Brain pericyte (primary cell): Measurements from ENCODE around the gene CALU.

Experiments used
- DNase-seq: peaks from one replicate; pipeline ENCODE4 v3.0.0-alpha.2; 2012; ENCODE audit warnings: low read depth, low spot score

Gene CALU

DNA sequence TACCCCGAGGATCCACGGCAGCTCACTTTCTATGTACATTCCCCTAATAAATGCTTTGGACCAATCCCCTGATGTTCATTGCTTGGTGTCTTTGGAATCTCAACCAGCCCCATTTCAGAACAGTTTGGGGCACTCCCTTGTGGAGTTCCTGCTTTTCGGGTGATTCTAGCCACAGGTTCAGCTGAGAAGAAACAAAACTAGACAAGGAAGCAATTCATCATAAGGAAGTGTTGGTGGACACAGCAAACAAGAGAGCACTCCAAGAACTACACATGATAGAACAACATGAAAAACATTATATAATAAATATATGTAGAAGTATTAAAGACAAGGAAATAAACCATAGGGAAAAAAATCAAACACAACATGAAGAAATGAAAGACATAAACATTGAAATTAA, 46.6 kb downstream of the CALU start:
- DNase-seq: no peak

DNA sequence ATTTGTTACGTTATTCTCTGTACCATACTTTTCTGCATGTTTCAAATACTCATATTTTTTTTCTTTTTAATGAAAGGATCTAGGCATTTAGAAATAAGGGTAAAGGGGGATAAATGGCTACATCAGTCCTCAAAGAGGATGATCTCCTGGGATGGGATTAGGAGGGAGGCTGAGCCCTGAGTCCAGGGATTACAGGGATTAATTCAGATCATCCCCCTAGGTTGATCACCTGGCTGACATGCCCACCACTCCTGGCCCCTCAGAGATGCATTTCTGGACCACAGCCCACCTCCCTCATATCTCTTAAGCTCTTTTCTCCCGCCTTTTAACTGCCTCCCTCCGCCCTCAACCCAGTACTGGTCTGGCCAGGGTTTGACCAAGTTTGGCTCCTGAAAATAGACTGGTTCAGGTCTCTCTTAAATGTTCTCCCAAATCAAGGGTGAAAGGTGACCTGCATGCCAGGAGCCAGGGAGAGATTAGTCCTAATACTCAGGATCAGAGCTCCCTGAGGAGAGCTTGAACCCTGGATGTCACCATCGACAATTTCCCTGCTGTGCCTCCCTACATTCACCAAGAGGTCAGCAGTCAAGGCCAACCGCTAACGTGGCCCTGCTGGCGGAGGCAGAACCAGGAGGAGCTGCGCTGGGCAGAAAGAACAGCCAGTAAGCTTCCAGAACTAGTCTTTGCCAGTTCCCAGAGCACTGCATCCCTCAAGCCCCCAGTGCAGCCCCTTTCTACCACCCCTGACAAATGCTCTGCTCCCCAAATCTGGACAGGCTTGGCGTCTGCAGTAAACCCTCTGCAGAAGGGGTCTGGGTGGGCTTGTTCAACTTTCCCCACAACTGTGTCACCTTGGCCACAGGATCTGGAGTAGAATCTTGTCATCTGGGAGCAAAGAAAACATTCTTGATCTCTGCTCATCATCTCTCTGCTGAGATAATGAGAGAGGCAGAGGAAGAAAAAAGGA, 49.6 kb downstream of the CALU start:
- no peak for DNase-seq

DNA sequence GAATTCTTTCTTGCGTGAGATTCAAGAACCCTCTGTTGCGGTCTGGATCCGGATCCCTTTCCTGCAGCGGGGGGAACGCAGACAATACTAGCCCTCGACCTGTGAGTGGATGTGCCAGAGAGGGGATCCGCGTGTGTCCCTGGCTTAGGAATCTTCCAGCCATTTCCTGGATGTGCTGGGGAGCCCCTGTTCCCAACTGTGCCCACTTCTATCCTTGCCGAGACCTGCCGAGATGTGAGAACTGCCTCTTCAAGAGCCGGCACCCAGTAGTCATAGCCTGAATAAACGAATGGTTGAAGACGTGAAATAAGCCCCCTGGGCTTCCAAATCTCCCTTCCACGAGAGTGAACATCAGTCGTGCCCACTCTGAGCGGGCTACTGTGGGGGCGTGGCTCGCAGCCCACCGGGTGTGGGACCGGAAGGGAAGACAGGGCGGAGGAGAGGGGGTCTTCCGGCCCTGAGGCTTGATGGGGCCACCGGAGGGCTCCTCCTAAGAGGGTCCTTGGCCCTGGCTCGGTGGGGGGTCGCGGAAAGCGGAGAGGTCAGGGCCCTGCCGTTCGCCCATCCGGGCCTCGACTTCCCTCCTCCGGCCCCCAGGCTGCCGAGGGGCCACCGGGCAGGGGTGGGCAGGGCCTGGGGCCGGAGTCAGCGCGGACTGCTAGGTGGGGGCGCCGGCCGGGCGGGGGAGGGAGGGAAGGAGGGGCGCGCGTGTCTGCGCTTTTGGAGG, 51.3 kb downstream of the CALU start:
- no peak for DNase-seq

DNA sequence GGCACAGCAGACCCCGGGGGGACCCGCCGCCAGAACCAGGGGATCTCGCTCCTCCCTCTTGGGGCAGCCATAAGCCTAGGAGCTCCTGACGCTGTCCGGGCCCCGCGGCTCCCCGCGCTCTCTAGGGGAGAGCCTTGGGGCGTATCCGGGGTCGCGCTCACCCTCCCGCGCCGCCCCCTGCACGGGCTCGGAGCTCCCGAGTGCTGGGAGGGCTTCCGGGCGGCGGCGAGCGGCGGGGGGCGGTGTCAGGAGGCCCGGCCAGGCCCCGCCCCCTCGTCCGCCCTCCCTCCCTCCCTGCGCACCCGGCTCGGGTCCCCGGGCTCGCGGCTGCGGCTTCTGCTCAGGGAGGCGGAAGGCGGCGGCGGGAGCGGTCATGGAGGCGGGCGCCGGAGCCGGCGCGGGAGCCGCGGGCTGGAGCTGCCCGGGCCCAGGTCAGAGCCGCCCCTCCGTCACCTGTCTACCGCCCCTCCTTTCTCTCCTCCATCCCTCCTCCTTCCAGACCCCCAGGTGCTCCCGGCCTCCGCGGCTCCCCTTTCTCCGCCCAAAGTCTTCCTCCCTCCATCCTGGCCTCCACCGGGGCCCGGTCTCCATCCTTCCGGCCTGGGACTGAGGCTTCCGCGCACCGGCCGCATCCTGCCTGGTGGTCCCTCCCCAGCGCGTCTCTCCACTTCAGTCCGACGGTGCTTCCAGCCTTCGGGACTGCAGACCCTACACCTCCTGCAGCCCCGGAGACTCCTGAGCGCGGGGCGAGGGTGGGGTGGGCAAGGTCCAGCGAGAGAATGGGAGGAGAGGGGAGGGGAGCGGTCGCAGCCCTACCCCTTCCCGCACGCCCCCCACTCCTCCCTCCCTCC, 52.2 kb downstream of the CALU start, which contains the start of gene CCDC136:
TSS of gene CCDC136 (plus strand) at position 848 of the 851 bp plus-strand sequence. CDS start 444 bp downstream, outside the sequence.
- DNase-seq: no peak

DNA sequence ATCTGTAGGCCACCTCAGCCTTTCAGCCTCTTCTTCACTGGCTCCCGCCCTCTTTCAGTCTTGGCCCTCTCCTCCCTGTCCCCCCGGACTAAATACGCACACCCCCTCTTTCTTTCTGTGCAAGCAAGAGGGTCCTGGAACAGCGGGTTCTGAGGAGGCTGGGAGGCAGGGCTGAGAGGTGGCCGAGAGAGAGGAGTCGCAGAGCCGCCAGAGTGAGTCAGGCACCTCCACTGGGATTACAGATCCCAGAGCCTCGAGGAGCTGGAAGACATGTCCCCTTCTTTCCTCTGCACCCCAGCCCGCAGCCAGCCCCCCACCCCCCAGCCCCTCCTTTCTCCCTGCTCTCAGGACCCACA, 52.8 kb downstream of the CALU start:
- no peak for DNase-seq

DNA sequence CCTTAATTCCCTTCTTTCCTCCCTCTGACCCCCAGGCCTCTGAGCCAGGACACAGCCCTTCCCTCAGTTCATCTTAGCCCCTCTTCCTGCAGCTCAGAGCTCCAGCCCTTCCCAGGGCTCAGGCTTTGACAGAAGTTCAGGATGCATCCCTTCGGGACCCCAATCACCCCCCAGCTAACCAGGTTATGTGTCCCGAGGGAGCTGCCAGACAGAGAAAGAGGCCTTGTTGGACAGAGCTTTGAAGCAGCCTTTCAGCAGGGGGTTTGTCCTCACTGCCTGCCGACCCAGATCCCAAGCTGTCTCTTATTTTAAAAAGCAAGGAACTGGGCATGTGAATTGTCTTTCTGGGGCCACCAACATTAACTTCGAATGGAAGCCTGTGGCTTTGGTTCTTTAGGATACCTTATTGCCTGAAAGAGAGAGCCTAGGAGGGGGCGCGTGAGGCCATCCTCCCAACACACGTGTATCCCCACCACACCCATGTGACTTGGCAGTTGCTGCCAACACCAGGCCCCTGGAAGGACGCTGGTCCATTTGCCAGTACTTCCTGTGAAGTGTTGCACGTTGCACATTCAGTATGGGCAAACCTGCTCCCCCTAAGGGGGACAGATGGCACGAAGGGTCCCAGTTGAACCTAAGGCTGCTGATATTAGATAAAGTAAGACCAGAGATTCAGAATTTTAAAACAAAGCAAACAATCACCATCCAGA, 53.5 kb downstream of the CALU start:
- no peak for DNase-seq

DNA sequence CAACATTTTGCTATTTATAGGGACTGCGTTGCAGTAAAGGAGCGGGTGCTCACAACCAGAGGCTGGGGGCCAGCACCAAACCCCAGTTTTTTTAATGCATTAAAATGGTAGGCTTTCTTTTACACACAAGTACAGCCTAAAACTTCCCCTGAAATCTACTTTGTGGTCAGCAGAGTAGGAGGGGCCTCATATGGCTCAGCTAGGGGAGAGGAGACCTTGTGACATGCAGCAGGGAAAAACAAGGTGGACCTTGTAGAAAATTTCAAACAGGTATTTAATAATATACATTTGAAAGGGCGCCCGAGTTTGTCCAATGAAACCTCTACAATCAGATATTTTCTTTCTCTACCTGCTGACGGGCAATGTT, 54.0 kb downstream of the CALU start:
- no peak for DNase-seq

DNA sequence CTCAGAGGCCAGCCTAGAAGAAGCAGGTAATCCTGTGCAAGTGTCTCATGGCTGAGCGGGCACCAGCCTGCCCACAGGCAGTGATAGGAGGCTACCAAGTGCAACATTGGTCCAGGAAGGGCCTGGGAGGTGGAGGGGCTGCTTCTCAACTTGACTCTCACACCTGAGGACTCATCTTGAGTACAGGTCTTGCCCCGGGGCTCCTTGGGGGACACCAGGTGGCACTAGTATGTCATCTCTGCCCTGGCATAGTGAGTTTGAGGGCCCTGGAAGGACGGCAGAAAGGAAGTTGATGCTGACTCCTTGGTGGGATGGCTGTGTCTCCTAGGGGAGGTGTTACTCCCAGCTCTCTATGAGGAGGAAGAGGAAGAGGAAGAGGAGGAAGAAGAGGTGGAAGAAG, 54.9 kb downstream of the CALU start:
- no peak for DNase-seq

DNA sequence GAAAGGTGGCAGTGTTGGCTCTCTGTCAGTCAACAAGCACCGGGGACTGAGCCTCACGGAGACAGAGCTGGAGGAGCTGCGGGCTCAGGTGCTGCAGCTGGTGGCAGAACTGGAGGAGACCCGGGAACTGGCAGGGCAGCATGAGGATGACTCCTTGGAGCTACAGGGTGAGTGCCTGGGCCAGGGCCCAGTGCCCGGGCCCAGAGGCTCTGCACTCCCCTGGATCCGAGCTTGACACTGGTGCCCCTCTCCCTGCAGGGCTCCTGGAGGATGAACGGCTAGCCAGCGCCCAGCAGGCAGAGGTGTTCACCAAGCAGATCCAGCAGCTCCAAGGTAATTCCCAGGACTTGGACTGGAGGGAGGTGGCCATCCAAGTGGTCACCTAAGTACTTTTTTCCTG, 55.3 kb downstream of the CALU start:
- DNase-seq: no peak

DNA sequence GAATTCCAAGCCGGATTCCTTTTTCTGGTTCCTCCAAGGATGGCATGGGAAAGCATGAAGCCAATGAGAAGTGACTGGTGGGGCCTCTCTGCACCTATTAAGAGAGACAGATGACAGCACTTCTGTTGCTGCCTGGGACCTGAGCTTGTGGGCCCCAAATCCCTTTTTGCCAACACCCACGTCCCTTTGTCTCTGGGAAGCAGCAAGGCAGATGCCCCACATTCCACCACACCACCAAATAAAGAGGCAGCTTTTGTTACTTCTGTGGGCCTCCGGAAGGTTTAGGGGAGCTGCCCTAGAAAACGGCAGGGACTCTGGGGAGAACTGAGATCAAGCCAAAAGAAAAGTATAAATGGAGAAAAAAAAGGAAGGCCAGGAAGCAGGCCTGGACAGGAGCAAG, 56.0 kb downstream of the CALU start:
- DNase-seq: no peak

DNA sequence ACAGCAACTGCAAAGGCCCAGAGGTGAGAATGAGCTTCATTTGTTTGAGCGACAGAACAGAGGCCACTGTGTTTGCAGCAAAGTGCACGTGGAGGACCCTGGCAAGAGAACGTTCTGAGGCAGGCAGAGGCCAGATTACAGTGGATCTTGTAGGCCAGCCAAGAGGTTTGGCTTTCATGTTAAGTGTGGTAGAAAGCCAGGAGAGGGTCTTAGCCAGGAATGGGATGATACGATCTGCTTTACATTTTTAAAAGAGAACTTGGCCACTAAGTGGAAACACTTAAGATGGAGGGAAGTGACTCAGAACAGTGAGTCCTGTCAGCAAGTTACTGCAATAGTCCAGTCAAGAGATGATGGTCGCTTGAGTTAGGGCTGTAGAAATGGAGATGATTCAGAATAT, 57.2 kb downstream of the CALU start:
- no peak for DNase-seq

DNA sequence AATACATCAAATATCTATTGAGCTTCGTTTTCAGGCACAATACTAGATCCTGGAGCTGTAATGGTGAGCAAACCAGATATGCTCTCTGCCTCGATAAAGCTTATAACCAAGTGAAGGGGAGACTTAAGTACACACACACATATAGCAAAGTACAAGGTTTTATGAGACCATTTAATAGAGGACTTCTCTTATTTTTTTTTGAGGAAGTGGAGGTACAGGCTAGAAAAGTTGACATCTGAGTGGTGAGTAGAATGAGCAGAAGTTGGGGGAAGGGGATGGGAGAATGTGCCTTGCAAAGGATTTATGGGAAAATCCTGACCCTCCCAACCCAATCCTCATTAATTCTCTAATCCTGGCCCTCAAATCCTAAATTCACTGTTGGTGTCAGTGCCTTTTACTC, 60.3 kb downstream of the CALU start:
- DNase-seq: no peak

DNA sequence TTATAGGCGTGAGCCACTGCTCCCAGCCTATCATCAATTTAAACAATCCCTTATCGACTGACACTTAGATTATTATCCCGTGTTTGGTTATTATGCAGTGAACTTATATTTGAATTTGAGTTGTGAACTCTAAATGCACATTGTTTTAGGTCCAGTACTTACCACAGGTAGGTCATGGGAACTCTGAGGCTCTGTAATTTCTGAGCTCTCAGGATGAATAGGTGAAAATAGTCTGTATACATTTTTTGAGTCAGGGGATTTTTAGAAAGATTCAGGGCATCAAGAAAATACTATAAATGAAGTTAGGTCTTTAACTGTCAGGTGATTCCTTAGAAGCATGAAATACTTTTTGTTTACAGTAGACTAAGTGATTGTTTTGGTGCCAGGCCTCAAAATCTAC, 61.4 kb downstream of the CALU start:
- no peak for DNase-seq

DNA sequence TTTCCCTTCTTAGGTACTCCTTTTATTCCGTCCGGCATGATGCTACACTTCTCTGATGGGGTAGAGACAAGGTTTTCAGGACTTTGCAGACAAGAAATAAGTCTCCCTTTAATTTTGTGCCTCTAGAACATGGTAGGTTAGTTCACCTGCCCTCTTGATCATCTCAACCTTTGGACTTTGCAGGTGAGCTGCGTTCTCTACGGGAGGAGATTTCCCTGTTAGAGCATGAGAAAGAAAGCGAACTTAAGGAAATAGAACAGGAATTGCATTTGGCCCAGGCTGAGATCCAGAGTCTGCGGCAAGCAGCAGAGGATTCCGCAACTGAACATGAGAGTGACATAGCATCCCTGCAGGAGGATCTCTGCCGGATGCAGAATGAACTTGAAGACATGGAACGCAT, 61.8 kb downstream of the CALU start:
- DNase-seq: no peak

DNA sequence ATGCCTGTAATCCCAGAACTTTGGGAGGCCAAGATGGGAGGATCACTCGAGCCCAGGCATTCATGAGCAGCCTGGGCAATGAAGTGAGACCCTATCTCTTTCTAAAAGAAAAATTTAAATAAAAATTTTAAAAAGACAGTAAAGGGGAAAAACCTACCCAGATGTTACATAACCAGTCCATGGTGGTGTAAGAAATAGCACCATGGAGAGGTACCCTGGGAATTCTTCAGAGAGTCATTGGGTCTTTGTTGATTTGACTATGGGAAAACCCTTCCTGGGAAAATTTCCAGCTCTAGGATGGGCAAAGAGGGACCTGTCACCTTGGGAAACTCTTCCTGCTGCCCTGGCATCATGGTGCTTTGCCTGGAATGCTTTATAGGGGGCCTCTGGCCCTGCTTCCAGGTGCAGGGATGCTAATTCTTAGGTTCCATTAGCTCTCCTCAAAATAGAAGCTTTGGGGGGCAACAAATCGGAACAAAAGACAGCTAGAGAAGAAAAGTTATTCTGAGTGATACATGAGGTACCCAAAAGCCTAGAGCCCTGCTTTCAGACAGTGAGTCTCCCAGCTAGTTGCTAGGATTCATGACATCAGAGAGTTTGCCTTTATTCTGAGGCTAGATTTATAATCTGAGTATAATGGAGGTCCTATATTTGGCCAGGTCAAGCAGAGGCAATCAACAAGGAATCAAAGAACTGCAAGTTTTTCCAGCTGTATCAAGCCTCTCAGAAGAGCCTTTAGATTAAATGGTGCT, 62.7 kb downstream of the CALU start:
- no peak for DNase-seq

DNA sequence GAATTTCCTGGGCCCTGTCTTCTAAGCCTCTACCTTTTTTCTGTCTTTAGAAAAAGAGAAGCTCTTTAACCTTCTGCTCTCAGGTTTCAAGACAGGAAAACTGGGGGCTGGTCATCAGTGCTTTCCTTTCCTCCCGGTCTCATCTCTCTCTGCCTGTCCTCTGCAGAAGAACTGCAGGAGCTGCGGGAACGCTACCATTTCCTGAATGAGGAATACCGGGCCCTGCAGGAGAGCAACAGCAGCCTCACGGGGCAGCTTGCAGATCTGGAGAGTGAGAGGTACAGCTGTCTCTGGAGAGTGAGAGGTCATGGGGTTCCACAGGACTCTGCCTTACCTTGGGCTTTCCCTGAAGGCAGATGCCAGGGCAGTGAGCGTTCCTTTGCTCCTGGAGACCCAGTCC, 65.3 kb downstream of the CALU start:
- DNase-seq: no peak

DNA sequence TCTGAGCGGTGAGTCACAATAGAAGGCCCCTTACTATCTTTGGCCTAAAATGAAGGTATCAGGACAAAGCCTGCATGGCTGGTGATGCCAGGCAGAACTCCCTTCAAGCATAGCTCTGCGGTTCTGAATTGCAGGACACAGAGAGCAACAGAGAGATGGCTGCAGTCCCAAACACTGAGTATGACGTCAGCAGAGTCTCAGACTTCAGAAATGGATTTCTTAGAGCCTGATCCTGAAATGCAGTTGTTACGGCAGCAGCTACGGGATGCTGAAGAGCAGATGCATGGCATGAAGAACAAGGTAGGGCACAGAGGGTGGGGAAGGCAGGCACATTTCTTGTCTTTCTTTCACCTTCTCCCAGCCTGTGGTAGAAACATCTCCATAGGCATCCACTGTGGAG, 66.1 kb downstream of the CALU start:
- DNase-seq: no peak

DNA sequence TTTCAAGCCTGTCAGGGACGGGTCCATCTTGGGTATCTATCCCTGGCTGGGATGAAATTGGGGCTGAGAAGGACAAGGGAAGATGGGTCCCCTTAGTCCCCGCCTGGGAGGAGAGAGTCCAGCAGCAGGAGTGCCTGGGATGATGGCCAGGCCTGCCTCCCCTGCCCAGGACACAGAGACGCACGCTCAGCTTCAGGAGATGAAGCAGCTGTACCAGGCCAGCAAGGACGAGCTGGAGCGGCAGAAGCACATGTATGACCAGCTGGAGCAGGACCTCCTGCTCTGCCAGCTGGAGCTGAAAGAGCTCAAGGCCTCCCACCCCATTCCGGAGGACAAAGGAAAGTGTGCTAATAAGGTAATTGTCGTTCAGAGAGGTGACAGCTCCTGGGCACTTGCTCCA, 68.0 kb downstream of the CALU start:
- no peak for DNase-seq

DNA sequence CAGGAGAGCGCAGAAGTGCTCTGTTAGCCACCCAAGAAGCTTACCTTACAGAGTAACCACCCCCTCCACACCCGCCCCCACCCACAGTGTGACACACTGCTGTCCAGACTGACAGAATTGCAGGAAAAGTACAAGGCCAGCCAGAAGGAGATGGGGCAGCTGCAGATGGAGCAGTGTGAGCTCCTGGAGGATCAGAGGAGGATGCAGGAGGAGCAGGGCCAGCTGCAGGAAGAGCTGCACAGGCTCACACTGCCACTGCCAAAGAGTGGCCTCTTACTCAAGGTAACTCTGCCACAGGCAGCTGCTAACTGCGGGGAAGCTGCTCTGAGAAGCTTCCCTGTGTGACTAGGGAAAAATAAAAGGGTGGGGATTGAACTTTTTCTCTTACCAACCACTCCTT, 70.2 kb downstream of the CALU start:
- DNase-seq: no peak

DNA sequence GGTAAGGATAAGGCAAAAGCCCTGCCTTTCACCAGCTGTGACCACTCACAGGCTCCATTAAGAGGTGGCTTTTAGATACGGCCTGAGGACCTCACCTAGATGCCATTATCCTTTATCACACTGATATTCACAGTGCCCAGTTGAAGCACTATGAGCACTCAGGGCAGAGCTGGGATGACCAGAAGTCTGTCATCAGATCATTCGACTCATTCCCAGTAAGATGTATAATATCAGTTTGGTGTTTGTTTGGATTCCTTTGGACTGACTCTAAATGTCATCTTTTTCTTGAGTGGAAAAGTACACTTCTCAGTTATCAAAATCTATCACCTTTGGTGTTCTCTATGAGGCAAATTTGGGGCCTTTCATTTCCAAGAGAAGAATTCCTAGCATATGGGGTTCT, 71.3 kb downstream of the CALU start:
- no peak for DNase-seq

DNA sequence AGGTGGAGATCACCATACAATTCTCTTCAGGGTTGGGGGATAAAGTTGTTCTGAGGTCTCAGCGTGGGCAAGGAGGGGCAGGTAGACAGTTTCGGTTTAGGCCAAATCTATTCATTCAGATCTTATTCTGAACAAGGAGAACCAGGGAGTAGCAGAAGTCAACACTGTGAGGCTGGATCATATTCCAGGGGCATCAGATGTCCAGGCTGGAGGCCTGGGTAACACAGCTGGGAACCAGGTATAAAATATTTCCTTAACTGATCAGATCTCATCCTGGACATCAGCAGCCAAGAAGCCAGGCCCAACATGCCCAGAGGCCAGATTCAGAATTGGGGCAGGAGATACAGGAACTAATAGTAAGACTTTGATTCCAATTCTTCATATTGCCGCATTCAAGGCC, 71.8 kb downstream of the CALU start:
- no peak for DNase-seq
